ENCODE measurements around the gene PTPN7.

The PTPN7 gene

GRCh38 chr1:202165267-202165941 lies 5.0 kb upstream of the PTPN7 start:
- peak; percentile 66 for DNase-seq

DNA sequence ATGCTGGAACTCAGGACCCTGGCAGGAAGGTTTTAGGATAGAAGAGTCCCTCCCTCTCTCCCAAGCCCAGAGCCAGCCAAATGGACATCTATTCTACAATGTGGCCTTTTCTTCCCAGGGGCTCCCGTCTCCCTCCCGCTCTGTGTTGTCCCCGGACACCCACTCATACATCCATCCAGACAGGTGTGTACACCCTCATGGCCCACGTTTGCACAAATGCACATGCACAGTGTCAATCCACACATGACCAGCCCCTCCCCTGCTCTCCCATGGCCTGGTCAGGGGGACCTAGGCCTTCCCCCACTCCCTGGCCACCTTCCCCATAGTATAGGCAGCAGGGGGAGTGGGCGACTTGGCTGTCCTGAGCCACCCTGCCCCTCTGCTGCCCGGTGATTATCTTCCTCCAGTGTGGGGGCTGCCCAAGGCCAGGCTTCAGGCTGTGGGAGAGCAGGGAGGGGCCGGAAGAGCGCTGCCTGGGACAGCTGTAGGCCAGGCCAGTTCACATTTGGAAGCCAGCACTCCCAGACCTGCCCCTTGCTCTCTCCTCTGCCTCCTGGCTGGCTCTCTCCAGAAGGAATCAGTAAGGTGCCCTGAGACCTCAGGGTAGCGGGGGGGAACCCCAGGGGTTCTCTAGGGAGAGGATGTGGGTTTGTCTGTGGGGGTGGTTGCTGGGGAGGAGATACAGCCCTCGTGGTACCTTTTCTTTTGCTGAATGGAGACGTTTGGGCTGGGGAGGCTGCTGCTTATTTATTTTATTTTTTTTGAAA lies 4.1 kb upstream of the PTPN7 start:
- no peak for DNase-seq

DNA sequence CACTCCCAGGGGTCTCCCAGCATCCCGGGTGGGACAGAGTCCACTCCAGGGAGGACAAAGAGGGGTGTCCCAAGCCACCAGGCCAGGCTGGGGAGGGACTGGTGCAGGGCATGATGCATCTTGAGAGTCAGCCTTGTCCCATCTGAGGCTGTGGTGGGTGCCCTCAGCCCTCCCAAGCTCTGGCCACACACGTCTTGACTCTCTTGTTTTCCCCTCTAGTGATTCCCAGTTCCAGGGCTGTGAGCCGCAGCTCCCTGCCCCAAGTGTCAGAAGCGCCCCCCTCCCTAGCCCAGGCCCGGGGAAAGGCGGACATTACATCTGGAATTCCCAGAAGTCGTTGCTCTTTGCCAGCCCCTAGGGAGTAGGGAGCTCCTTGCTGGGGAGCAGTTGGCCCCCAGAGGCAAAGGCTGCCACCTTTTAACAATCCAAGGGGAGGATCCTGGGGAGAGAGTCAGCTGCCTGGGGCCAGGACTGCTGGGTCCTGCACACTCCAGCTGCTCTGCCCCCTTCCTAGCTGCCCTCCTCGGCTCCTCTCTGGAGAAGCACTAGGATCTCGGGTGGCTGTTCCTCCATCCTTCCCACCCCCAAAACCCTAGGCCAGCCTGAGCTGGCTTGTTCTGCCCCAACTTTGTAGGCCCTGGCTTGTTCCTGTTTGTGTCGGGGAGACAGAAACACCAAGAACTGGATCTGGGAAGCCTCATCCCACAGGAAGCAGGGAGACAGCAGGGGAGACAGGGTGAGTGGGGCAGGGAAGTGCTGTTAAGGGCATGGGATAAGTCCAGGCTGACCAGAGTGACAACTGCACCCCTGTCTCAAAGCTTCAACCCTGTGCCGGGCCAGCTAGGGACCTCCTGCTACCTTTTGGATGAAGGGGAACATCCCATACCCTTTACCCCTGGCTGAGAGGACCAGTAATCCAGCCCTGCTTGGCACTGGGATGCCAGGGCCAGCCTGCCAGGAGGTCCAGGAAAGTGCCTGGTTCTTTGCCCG lies 3.2 kb upstream of the PTPN7 start:
- DNase-seq: no peak

DNA sequence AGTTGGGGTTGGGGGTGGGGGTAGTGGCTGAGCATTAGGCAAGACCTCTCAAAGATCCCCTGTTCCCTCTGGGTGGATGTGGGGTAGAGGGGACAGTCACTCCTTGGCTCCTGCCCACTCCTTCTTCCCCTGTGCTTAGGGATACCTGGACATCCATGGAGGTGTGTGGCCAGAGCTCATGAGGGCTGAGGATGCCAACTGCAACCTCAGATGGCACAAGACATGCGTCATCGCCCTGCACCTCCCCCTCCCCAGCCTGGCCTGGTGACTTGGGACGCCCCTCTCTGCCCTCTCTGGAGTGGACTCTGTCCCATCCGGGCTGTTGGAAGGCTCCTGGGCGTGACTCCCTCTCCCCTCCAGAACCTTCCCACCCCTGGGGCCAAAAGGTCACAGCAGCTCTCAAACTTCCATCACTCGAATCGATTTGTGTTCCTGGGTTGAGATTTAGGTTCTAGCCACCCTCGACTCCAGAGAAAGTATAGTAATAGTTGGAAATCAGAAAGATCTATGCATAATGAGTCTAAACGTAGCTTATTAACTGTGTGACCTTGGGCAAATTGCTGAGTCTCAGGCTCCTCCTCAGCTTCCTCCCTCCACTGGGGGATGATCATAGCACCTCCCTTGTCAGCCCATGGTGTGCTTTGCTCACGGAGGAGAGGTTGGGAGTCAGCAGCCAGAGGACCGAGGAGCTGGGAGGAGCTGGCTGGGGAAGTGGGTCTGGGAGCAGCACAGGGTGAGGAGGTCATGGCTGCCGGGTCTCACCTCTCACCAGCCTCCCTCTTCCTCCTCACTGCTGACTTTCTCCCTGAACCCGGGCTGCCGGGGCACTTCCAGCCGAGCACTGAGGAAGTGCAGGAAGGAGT lies 2.2 kb upstream of the PTPN7 start:
- DNase-seq: no peak

DNA sequence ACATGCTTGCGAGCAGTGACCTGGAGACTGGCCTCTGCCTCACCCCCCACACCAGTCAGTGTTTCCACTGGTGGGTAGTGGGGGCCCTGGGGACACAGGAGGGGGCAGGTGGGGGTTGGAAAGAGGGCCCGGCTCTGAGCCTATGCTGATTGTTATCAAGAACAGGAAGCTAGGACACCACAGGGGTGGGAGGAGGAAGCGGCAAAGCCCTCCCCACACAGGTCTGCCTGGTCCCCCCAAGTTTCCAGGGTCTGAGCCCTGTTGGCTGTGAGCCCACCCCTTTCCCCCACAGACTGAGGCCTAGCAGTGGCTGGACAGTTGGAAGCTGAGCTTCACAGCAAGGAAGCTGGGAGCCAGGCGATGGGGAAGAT lies 1.6 kb upstream of the PTPN7 start:
- DNase-seq: no peak

DNA sequence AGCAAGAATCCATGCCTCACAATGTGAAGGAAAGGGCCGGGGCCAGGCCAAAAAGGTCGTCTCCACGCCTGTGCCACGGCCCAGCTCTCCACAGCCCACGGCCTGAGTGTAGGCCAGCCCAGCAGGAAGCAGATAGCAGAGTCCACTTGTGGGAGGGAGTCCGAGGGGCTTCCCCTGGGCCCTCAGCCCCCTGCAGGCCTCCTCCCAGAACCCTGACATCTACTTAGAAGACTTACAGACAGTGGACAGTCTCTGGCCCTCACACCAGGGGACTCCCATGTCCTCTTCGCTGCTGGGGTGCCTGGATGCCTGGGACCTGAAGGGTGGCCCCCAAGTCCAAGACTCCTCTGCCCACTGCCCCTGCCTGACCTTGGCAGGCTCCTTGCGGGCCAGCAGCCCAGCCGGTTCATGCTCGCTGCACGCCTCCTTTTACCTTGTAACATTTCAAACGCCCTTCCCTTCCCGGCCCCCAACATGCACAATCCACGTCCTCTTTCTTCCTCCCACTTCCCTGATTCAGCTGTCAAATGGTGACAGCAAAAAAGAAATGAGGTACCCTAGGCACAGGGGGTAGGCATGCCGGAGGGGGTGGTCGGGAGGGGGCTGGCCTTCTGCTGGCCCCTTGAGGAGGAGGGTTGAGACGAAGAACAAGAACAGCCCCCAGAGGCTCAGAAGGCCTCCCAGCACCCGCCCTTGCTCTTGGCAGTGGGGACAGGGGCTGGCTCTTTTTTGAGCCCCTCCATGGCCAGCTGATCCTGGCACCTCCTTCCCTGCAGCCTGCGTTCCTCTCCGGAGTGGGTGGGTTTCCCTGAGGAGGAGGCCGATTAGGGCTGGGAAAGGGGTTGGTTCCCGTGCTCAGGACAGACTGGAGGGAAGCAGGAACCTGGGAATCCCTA lies 997 bp upstream of the PTPN7 start:
- no peak for DNase-seq

- DNase-seq: peak; percentile 67
These were observed 649 bp downstream of the PTPN7 start for GRCh38 chr1:202159534-202160371.

GRCh38 chr1:202158810-202159533 lies 1.4 kb downstream of the PTPN7 start:
- DNase-seq: no peak

- DNase-seq: no peak
These were observed 2.5 kb downstream of the PTPN7 start for GRCh38 chr1:202157945-202158344.

- no peak for DNase-seq
These were observed 3.8 kb downstream of the PTPN7 start for GRCh38 chr1:202156590-202156989.

DNA sequence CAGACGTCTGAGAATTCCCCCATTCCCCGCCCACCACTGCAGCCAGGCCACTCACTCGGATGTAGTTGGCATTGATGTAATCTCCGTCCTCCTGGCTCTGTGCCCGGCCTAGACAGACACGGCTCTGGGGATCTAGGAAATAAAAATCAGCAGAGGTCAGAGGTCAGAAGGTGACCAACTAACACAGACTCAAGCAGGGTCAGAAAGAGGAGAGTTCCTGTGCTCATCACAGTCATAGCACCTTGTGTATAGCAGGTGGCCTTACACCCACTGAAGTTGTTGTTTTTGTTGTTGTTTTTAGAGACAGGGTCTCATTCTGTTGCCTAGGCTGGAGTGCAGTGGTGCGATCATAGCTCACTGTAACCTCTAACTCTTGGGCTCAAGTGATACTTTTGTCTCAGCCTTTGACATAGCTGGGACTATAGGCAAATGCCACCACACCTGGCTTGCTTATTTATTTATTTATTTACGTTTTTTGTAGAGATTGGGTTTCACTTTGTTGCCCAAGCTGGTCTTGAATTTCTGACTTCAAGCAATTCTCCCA lies 4.9 kb downstream of the PTPN7 start:
- no peak for DNase-seq

- DNase-seq: no peak
These were observed 5.5 kb downstream of the PTPN7 start for GRCh38 chr1:202154766-202155477.

- no peak for DNase-seq
These were observed 6.1 kb downstream of the PTPN7 start for GRCh38 chr1:202154148-202154765.

DNA sequence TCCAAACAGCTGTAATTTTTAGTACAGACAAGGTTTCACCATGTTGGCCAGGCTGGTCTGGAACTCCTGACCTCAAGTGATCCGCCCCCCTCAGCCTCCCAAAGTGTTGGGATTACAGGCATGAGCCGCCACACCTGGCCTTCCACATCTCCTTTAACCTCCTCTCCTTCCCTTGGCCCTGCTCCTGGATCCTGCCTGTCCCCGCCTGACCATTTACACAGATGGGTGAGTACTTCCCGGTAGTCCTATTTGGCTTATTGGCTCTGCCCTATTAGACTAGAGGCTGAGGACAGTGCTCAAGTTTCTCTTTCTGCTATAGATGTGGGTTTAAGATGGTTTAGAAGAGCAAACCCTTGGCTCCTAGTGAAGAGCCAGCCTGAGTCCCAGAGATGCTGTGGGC lies 7.1 kb downstream of the PTPN7 start:
- no peak for DNase-seq

DNA sequence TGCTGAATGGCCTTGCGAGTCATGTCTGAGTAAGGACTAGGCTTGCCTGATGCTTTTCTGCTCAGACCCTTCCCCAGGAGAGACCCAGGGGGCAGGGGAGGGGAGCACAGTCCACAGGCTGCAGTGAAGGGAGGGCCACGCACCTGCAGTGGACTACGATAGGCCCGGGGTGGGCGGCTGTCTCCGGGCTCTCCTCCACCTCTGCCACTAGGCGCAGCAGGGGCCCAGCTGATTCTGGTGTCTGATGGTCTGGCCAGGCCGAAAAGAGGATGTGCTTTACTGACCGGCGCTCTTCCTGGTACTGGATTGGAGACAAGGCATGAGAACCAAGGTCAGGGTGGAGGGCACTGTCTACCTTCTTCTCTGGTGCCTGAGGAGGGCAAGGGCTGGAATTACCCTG lies 8.0 kb downstream of the PTPN7 start:
- no peak for DNase-seq

DNA sequence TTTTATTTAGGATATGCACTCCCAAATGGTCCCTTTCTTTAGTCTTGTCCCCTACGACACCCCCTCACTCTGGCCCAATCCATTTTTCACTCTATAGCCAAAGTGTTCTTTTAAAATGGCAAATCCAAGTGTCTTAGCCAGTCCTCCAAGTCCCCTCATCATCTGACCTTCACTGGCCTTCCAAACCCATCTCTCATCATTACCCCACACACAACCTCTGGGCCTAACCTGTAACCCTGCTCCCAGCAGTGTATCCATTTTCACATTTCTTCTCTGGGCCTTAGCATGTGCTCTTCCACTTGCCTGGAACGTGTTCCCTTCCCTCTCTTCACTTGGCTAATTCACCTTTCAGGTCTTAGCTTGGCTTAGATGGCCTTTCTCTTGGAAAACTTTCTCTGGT lies 9.4 kb downstream of the PTPN7 start:
- DNase-seq: no peak

DNA sequence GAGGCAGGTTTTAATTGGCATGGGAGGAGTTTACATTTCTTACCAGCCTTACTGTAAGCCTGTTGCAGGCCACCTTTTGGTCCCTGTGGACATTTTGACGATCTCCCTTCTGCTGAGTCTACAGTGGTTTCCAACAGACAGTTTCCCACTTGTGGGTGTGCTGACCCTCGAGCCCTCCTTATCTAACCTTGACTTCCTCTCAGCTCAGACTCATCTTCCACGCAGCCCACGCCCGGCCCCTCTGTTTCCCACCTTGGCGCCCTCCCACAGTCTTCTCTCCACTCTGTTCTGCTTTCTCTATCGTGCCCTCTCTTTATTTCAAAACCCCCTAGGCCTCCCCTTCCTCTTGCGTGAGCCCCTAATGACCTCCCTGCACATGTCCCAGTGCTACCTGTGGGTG lies 9.8 kb downstream of the PTPN7 start:
- no peak for DNase-seq

- no peak for DNase-seq
These were observed 10.2 kb downstream of the PTPN7 start for GRCh38 chr1:202150187-202150586.
